HG03460 (cell line): ENCODE data around the gene C1orf94.

Experiments used
- ATAC-seq: cut with Tn5 transposase; IDR thresholded peaks from one replicate; pipeline ENCODE4 v1.9.1; 2021; ENCODE audit not compliant: unreplicated experiment

Gene C1orf94, protein sequence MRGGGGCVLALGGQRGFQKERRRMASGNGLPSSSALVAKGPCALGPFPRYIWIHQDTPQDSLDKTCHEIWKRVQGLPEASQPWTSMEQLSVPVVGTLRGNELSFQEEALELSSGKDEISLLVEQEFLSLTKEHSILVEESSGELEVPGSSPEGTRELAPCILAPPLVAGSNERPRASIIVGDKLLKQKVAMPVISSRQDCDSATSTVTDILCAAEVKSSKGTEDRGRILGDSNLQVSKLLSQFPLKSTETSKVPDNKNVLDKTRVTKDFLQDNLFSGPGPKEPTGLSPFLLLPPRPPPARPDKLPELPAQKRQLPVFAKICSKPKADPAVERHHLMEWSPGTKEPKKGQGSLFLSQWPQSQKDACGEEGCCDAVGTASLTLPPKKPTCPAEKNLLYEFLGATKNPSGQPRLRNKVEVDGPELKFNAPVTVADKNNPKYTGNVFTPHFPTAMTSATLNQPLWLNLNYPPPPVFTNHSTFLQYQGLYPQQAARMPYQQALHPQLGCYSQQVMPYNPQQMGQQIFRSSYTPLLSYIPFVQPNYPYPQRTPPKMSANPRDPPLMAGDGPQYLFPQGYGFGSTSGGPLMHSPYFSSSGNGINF

DNA sequence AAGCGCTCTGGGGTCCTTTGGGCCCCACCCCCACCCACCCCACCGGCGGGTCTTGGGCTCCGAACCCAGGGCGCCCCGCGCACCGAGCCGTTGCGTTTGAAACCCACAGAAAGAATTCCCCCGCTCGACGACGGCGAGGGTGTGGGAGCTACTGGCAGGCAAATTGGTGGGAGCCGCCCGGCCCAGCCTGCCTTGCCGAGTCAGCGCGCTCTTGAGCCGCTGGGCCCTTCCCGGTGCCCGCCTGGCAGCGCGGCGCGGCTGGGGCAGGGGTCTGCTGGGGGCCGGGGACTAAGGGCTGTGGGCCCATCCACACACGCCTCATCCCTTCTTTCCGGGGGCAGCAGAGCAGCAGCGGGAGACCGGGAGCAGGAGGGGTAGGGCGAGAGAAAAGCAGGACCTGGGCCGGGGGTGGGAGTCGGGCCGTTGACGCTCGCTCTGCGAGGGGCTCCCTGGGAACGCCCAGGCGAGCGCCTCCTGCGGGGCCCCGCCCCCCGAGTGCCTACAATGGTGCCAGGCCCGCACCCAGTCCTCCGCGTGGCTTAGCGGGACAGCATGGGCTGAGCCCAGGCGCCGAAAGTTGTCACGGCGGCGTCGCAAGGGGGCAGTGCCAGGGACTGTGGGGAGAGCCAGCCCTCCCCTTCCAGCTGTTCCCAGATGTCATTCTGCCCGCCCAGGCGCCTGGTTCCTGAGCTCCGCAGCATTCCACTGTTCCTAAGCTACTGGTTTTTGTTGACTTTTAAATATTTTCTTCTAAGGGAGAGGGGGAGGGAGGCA is at the start of gene C1orf94:
TSS of gene C1orf94 (plus strand) at position 78 of the 774 bp plus-strand sequence. CDS start 883 bp downstream, outside the sequence.
- ATAC-seq: no peak

DNA sequence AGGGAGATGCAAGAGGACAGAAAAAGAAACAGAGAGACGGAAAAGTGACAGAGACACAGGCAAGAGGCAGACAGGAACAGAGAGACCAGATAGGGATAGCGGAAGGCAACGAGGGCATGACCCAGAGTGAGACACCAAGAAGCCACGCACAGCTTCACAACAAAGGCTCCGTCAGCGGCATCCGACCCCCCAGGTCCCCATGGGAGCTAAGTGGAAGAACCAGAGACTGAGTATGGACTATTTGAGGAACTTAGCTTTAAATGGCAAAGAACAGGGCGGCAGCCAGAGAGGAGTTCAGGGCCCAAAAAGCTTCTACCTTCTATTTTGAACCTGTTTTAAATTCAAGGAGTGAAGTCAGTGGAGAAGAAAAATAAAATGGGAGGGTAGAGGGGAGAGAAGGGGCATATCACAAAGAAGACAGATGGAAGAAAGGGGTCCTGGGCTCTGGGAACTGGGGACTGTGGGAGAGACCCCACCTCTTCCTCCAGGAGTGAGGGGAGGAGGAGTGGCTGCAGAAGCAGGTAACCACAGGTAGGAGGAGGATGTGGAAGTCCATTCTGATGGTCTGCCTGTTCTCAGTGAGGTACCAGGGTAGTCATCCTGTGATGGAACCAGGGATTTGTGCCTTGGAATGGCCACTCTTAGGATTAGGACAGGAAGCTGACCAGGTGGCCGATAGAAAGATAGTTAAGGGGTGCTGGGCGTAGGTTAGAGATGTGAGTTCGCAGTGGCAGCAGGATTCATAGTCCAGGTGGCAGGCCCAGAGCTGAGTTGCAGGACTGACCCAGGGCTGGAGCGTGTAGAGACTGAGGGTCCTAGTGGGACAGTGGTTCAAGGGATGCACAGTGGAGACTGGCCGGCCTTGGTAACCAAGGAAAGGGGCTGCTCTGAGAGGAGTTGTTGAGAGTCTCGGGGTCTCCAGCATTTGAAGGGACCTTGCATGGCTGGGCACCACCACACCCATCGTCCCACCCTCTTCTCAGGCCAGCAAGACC is 49.4 kb upstream of the C1orf94 start:
- ATAC-seq: no peak

DNA sequence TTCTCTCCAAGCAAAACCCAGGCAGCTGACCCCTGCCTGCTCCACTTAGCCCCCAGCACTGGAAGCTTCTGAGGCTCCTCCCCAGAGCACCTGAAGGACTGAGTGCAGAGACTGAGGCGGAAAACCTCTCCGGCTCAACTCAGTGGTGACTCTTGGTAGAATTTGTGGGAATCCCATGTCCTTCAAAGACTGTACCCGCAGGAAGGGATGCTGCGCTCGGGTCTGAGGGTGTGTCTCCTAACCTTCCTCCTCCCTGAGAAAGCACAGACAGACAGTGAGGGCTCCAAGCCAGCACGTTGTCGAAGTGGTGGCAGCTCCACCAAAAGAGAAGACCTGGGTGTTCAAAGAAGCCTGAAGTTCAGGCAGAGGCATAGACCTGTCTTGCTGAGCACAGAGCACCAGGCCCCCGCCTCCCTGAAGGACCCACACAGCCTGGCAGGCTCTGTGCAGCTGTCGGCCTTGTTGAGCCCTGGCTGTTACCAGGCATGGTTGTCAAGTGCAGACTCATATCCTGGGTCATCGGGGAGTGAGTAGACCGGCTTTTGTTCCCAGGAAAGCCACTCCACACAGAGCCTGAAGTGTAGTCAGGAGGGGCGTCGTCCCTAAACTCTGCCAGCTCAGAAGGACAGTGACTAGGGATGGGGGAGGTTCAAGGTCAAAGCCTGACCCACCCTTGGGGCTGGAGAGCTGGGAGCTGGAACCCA is 48.4 kb upstream of the C1orf94 start:
- no peak for ATAC-seq

DNA sequence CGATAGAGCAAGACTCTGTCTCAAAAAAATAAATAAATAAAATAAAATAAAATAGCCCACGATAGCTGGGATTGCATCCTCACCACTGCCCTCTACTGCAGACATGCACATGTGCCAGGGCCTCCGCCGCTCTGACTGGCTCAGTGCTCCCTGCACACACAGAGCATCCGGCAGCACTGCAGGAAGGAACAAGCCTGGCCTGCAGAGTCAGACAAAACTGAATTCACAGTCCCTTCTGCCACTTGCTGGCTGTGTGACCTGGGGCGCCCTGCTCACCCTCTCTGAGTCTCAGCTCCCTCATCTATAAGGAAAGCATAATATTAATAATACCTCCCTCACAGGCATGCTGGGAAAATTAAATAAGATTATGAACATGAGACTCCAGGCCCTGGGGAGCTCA is 47.1 kb upstream of the C1orf94 start:
- no peak for ATAC-seq

DNA sequence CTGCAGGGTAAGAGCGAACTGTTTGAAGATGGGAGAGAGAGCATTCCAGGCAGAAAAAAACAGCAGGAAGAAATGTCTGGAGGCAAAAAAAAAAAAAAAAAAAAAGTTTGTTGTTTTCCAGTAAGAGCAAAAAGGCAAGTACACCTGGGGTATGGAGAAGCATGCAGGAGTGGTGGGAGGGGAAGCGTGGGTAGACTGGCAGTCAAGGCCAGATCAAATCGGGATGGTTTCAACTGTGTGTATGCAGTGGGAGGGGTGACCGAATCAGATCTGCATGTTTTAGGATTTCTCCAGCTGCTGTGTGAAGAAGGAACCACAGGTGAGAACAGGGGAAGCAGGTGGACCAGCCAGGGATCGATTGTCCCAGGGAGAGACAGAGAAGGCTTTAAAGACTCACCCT is 46.4 kb upstream of the C1orf94 start:
- ATAC-seq: no peak

DNA sequence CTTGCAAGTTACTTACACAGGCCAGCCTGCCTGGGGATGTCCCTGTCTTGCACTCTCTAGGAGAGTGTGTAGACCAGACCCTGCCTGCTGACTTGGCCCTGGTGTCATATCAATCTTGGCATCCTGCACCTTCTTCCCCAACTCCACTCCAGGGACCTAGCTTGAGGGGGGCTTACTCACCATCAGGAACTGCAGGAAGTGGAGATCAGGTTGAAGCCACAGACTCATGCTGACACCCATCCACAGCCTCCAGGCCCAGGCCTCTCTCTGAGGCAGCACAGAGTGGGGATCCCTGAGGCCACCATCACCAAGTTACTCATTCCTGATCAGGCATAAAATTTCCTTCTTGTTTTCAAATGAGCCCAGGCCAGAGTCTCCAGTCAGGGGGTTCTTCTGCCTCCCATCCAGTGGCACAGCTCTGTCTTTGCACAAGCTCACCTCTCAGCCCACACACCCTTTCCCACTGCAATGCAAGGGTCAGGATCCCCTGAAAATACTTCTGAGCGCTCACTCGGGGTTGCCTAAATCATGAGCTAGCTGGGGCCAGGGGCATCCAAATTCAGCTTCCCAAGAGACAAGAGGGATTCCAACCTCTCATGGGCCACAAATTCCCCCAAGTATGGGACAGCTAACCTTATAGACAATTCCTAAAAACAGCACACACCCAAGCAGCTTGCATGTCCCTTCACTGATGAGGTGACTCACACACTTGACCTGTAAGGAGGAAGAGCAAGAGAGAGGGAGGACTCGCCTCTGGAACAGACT is 45.1 kb upstream of the C1orf94 start:
- ATAC-seq: no peak

DNA sequence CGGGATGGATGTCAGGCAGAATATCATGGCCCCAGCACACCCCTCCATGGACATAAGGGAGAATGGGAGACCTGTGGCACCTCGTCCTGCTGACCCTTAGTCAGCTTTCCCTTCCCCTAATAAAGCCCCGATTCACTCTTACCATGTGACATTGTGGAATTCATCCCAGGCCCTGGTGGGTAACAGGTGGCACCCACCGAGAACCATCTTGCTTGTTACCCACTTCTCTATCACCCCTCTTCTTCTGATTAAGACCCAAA is 44.6 kb upstream of the C1orf94 start:
- ATAC-seq: no peak

DNA sequence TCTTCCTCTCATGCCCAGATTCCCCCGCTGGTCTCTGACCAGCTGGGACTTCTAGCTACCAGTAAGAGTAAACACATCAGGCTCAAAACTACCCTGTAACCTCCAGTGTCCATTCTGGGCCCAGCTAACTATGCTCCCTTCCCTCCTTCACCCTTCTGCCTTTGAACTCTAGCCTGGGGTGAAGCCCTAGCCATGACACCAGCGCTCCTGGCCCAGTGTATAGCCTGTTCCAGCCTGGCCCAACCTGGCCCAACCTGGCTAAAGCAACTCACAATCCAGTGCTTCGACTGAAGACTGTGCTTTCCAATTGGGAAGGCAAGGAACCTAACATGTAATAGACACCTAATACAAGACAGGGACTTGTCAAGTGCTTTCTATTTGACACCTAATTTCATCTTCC is 39.3 kb upstream of the C1orf94 start:
- ATAC-seq: no peak

DNA sequence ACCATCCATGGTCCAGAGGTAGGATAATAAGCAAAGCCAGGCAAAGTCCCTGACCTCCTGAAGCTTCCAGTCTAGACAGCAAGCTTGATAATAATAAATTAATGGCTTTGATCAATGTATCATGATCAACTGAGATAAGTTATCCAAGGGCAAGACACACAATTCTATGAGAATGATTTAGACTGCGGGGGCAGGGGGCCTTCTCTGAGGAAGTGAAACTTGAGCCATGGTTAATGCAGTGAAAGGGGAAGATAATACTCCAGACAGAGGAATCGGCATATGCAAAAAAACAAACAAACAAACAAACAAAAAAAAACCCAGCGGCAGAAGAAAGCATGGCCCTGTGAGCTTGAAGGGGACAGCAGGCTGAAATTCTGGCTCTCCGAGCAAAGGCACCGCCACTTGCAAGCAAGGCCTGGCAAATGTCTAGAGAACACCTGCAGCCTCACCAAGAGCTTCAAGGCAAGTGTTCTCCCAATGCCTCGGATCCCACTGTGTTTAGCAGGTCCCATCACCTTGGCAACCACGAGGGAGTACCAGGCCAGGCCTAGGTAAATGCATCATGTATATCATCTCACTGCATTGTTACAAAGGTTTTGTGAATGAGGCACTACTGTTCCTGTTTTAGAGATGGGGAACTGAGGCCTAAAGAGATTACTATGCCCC is 36.6 kb upstream of the C1orf94 start:
- no peak for ATAC-seq

DNA sequence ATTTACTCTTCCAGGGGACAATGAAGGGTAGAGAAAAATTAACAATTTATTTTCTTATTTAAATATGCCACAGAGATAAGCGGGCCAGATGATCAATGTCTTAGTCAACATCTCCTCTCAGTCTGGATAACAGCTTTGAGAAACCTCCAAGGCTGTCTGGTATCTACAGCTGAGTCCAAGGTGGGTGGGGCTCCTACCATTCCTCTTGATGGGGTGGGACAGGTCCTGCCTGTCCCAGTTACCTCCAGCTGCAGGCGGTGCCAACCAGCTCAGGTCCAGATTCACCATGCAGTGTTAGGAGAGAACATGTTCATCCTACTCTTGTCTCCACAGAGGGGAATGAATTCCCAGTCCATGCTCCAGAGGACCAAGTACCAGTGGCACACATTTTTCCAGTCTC is 32.7 kb upstream of the C1orf94 start:
- no peak for ATAC-seq

DNA sequence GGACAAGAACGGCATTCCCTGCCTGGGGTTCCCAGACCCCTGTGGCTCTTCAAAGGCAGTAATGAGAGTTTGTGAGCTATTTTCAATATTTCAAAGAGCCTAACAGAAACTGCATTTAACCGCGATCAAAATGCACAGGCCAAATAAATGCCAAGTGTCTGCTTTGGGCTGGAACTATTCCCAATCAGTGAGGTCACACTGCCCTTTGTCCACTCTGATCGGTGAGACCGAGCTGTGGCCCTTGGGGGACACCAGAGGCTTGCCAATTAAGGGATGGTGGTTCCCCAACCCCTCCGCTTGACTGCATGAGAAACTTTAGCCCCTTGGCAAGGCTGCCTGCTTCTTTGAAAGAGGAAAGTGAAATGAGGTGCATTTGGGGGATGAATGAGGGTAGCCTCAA is 31.9 kb upstream of the C1orf94 start:
- no peak for ATAC-seq

DNA sequence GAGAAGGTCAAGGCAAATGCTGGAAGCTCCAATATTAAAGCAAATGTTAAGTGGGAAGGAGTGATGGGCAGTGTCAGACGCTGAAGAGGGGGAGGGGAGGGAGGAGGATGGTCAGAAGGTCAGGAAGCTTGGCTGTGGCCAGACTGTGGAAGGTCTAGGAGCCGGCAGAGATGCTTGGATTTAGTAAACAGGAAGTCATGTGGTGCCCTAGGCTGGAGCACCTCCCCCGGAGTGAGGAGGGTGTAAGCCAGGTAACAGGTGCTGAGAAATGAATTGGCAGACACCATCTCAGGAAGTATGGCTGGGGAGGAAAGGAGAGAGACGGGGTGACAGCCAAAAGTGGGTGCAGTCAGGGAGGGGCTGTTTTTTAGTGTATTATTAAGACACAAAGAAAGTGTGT is 29.4 kb upstream of the C1orf94 start:
- ATAC-seq: no peak

DNA sequence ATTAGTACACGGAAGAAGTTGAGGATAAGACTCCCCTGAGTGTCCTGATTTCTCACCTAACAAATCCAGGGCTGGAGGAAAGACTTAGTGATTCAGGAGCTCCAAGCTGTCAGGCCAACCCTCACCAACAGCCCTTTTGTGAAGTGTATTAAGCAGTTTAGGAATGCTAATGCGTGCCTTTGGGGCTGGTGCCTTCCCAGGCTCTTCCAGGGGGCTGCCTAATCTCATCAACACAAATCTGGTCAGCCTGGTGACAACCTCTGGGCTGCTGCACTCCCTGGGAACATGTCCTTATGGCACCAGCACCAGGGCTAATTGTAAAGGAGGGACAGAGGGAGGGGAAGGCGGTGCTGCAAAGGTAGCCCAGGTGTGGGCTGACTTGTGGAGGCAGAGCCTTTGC is 27.2 kb upstream of the C1orf94 start:
- ATAC-seq: no peak

DNA sequence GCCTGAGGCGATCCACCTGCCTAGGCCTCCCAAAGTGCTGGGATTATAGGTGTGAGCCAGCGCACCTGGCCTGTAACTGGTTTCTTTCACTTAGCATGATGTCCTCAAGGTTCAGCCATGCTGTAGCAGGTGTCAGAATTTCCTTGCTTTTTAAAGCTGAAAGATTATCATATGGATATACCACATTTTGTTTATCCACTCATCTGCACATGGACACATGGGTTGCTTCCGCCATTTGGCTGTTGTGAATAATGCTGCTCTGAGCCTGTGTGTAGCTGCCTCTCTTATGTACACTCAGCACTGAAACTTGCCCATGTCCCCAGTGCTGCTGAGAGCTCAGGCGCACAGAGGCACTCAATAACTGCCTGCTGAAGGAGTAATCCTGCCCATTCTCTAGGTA is 23.5 kb upstream of the C1orf94 start:
- ATAC-seq: no peak

DNA sequence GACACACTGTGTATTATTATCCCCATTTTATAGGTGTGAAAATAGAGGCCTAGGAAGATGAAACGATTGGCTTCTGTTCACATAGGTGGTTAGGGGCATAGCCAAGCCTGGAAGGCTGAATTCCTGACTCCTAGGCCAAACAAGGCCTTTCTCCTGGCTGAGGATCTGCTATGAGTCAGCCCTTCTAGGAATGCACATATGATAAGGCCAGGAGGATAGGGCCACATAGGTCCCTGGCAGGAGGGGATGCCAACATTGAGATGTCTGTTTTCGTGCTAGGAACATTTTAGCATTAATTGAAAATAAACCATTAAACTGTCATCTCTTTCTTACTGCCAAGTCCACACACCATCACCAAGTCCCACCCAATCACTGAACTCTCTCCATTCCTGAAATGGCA is 20.8 kb upstream of the C1orf94 start:
- ATAC-seq: no peak

DNA sequence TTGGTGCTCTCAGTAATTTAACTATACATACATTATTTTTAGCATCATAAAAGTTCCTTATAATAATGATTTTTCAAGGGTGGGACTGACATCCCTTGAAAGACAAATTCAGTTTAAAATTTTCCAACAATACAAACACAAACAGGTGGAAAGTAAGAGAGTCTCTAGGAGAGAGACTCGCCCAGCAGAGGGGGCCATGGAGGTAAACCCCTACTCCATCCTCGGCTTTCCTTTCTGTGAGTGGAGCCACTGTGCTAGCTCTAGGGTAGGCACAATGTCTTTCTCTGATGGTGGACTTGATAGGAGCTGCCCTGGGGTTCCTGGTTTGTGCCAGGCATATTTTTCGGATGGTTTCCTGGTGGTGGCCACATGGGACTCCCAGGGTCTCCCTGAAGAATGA is 20.0 kb upstream of the C1orf94 start:
- ATAC-seq: no peak

DNA sequence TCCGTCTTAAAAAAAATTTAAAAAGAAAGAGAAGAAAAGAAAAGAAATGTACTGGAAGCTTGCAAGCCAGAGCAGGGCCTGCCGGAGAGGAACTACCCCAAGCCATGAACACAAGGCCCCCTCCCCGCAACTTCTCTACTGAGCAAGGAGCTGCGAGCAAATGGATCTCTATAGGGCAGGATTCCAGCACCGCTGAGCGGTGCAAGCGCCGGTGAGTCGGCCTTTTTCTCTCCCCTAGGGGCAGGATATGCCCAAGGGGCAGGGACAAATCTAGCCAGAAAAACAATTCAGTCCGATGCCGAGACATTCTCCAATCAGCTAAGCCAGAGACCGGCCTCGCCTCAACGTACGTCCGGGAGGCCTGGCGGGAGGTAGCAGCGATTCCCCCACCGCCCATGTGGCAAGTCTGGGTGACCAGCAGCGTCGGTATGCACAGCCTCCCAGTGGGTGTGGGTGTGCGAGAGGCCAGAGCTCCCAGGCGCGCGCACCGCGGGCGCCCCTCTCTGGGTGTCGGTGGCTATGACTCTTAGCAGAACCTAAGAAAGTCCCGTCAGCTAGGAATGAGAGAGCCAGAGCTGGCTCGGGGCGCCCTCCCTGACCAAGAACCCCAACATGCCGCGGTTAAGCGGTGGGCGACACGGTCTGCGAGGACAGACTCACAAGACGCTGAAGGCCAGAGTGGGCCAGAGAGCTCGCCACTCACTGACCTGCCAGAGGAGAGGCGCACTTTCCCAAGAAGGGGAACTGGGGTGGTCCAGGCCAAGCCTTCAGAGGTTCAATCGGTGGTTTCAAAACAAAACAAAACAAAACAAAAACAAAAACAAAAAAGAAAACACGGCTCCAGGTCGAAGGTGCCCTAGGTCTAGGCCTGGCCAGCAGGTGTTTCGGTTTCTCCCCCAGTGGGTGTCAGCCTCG is 13.6 kb upstream of the C1orf94 start:
- peak; percentile 81 for ATAC-seq
